NCI-H748 (cell line): ENCODE measurements around the gene LAMTOR5.

Experiments
- DNase-seq: peaks from one replicate; lab custom pipeline; 2025; ENCODE audit not compliant: unreplicated experiment; lab: John Stamatoyannopoulos, UW

Gene LAMTOR5

GRCh38 chr1:110390692-110391245 is 16.7 kb downstream of the LAMTOR5 start, which contains the start of gene SLC16A4:
TSS of gene SLC16A4 (minus strand) at chr1:110391026. CDS start at chr1:110389323, 1,703 bp downstream.
- no peak for DNase-seq

- no peak for DNase-seq
Measured at GRCh38 chr1:110390096-110390495, 17.4 kb downstream of the LAMTOR5 start.

- no peak for DNase-seq
Measured at GRCh38 chr1:110387048-110387754, 20.3 kb downstream of the LAMTOR5 start.

- no peak for DNase-seq
Measured at GRCh38 chr1:110385369-110385768, 22.1 kb downstream of the LAMTOR5 start.

- no peak for DNase-seq
Measured at GRCh38 chr1:110384581-110385321, 22.7 kb downstream of the LAMTOR5 start.

- DNase-seq: no peak
Measured at GRCh38 chr1:110383251-110383990, 24.1 kb downstream of the LAMTOR5 start.

- no peak for DNase-seq
Measured at GRCh38 chr1:110380672-110381283, 26.7 kb downstream of the LAMTOR5 start.

- no peak for DNase-seq
Measured at GRCh38 chr1:110375490-110375889, 32.0 kb downstream of the LAMTOR5 start.

GRCh38 chr1:110370827-110371226 is 36.7 kb downstream of the LAMTOR5 start:
- DNase-seq: no peak

- no peak for DNase-seq
Measured at GRCh38 chr1:110364221-110364620, 43.3 kb downstream of the LAMTOR5 start.

- DNase-seq: no peak
Measured at GRCh38 chr1:110361856-110362255, 45.6 kb downstream of the LAMTOR5 start.

GRCh38 chr1:110360431-110360830 is 47.1 kb downstream of the LAMTOR5 start:
- DNase-seq: no peak

GRCh38 chr1:110356379-110356778 is 51.1 kb downstream of the LAMTOR5 start:
- no peak for DNase-seq

GRCh38 chr1:110355321-110355720 is 52.2 kb downstream of the LAMTOR5 start:
- DNase-seq: no peak
